Loucy (cell line): ENCODE results near the gene ASF1B.

Experiments used
- EZH2phosphoT487 ChIP-seq: fragments of 200-600 bp; IDR thresholded peaks from 2 replicates; pipeline ENCODE4 v1.6.1; 2018; ENCODE audit warnings: antibody characterized with exemption, mild to moderate bottlenecking, moderate library complexity, borderline replicate concordance
- TF ChIP-seq, protein P1 (sequence below): fragments of 200-600 bp; sonication (generic); conservative IDR thresholded peaks from 2 replicates; pipeline ENCODE4 v1.5.1; 2014; ENCODE audit warnings: mild to moderate bottlenecking, antibody characterized with exemption, low read length

DNA sequence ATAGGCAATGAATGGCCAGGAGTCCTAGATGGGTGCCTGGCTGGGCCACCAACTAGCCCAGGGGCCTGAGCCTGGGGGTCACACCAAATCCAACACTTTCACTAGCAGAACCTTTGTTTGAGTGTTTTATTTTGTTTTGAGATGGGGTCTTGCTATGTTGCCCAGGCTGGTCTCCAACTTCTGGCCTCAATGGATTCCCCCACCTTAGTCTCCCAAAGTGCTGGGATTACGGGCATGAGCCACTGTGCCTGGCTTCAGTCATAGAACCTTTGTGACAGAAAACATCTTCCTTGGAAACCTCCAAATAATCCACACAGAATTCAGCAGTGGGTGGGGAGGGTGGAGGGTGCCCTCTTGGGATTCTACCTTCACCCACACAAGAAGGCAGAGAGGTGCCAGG lies 24.9 kb downstream of the ASF1B start:
- TF ChIP-seq, protein P1, sequence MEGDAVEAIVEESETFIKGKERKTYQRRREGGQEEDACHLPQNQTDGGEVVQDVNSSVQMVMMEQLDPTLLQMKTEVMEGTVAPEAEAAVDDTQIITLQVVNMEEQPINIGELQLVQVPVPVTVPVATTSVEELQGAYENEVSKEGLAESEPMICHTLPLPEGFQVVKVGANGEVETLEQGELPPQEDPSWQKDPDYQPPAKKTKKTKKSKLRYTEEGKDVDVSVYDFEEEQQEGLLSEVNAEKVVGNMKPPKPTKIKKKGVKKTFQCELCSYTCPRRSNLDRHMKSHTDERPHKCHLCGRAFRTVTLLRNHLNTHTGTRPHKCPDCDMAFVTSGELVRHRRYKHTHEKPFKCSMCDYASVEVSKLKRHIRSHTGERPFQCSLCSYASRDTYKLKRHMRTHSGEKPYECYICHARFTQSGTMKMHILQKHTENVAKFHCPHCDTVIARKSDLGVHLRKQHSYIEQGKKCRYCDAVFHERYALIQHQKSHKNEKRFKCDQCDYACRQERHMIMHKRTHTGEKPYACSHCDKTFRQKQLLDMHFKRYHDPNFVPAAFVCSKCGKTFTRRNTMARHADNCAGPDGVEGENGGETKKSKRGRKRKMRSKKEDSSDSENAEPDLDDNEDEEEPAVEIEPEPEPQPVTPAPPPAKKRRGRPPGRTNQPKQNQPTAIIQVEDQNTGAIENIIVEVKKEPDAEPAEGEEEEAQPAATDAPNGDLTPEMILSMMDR = no peak
- TF ChIP-seq EZH2phosphoT487 = no peak
